HepG2 (cell line): ENCODE data around the gene TMTC1. TPM values are rescaled to one million over a fixed set of nuclear protein-coding genes. Genes with fewer than 3 reads are reported as not detected.

ENCODE experiments used
- ATAC-seq: fragments of 200-7000 bp; cut with Tn5 transposase; 3 replicates; pipeline ENCODE4 v1.9.1; 2020; ENCODE audit warnings: mild to moderate bottlenecking, moderate library complexity
- BruUV-seq: library from RNA; stranded (reverse); fragments of 400-500 nt; replicated peaks from 2 replicates; lab custom pipeline; 2021; lab: Mats Ljungman, UMichigan
- CTCF ChIA-PET: fragments of 300-600 bp; formaldehyde crosslinking; extraction: SDS; loops from one replicate; lab custom pipeline; 2021; ENCODE audit warnings: low total read pairs, inconsistent platforms, low intra/inter-chr PET ratio; lab: Yijun Ruan, JAX
- POLR2A ChIA-PET: fragments of 350-600 bp; sonication (Branson Sonifier 250); formaldehyde crosslinking; loops from one replicate; lab custom pipeline; 2020; ENCODE audit warnings: antibody characterized with exemption, inconsistent platforms; lab: Yijun Ruan, JAX
- DNase-seq: peaks from one replicate; pipeline ENCODE4 v3.0.0-alpha.2; 2015; ENCODE audit warnings: low spot score
- FAIRE-seq: peaks from 3 replicates; lab custom pipeline; 2011; peaks lifted over from hg19 to GRCh38; lab: Jason Lieb, UNC
- H2AFZ ChIP-seq: one replicate; pipeline ENCODE4 v1.6.1; 2011; ENCODE audit warnings: low read length, inconsistent platforms
- H3K27ac ChIP-seq: fragments of 300-600 bp; 3 replicates; pipeline ENCODE4 v1.8.0; 2011; ENCODE audit warnings: mixed run types, mild to moderate bottlenecking, mixed read lengths, low read length, inconsistent platforms; ENCODE audit not compliant: insufficient read depth; ENCODE audit errors: extremely low read length
- H3K27me3 ChIP-seq, 2 experiments: fragments of 200-600 bp in 1 of 2; 2 replicates in 1 of 2; 3 replicates in 1 of 2; pipeline versions ENCODE4 v1.6.0 to v1.8.0; 2011; ENCODE audit warnings: low read length in 2 of 2, mild to moderate bottlenecking in 2 of 2, moderate library complexity in 2 of 2, inconsistent platforms in 1 of 2; ENCODE audit not compliant: insufficient read depth in 2 of 2, control insufficient read depth in 1 of 2
- H3K36me3 ChIP-seq, 2 experiments: fragments of 200-600 bp in 1 of 2; replicated peaks in 1 of 2; 2 replicates in 1 of 2; 3 replicates in 1 of 2; pipeline versions ENCODE4 v1.5.1 to v1.8.0; 2011; ENCODE audit warnings: low read length in 2 of 2, inconsistent platforms in 1 of 2; ENCODE audit not compliant: insufficient read depth in 2 of 2, control insufficient read depth in 1 of 2
- H3K4me1 ChIP-seq: 2 replicates; pipeline ENCODE4 v1.5.1; 2012; ENCODE audit warnings: low read length, inconsistent platforms; ENCODE audit not compliant: insufficient read depth
- H3K4me2 ChIP-seq: 2 replicates; pipeline ENCODE4 v1.6.0; 2011; ENCODE audit warnings: low read depth, low read length, inconsistent platforms
- H3K4me3 ChIP-seq, 3 experiments: fragments of 200-600 bp in 1 of 3; sonication (generic), shearing (Covaris generic) in 1 of 3; replicated peaks in 1 of 3; 2 replicates each; pipeline ENCODE4 v1.5.1; 2011 to 2016; ENCODE audit warnings: low read length in 3 of 3, inconsistent platforms in 2 of 3, low read depth in 2 of 3, mild to moderate bottlenecking in 2 of 3, control low read depth in 1 of 3, mixed read lengths in 1 of 3; ENCODE audit not compliant: insufficient read depth in 1 of 3
- H3K79me2 ChIP-seq: one replicate; pipeline ENCODE4 v1.6.1; 2011; ENCODE audit warnings: low read length, inconsistent platforms; ENCODE audit not compliant: insufficient read depth
- H3K9ac ChIP-seq: 2 replicates; pipeline ENCODE4 v1.6.0; 2011; ENCODE audit warnings: mild to moderate bottlenecking, low read depth, low read length, inconsistent platforms; ENCODE audit not compliant: insufficient read depth
- H3K9me3 ChIP-seq: 2 replicates; pipeline ENCODE4 v1.5.1; 2012; ENCODE audit warnings: mild to moderate bottlenecking, low read length
- H4K20me1 ChIP-seq: 2 replicates; pipeline ENCODE4 v1.6.0; 2011; ENCODE audit warnings: inconsistent platforms, mild to moderate bottlenecking, low read length, moderate library complexity; ENCODE audit not compliant: insufficient read depth
- ARNT2 ChIP-seq: sonication (generic); formaldehyde crosslinking; IDR thresholded peaks from 2 replicates; pipeline ENCODE4 v1.8.0; 2022; ENCODE audit warnings: mild to moderate bottlenecking, low read depth, missing genetic modification reagents, moderate library complexity
- ASH2L ChIP-seq: fragments of 300-600, 200-600 bp; sonication (generic); IDR thresholded peaks from 2 replicates; pipeline ENCODE4 v1.7.0; 2017; ENCODE audit warnings: low read depth, mild to moderate bottlenecking, moderate library complexity, mixed read lengths, low read length; ENCODE audit not compliant: insufficient read length
- FOXO1 ChIP-seq: sonication (generic); formaldehyde crosslinking; IDR thresholded peaks from 2 replicates; pipeline ENCODE4 v1.4.0; 2020; ENCODE audit warnings: missing genetic modification reagents
- HNRNPLL ChIP-seq: fragments of 200-400 bp; formaldehyde crosslinking; IDR thresholded peaks from 2 replicates; pipeline ENCODE4 v1.6.1; 2017; ENCODE audit warnings: mild to moderate bottlenecking, low read depth, low read length; ENCODE audit not compliant: poor library complexity, severe bottlenecking
- KDM4B ChIP-seq: sonication (generic); formaldehyde crosslinking; IDR thresholded peaks from 2 replicates; pipeline ENCODE4 v1.4.0; 2020; ENCODE audit warnings: missing genetic modification reagents
- SNRNP70 ChIP-seq: fragments of 200-400 bp; formaldehyde crosslinking; IDR thresholded peaks from 2 replicates; pipeline ENCODE4 v1.6.1; 2017; ENCODE audit warnings: mild to moderate bottlenecking, low read depth, low read length, moderate library complexity
- ZNF18 ChIP-seq: sonication (generic); formaldehyde crosslinking; IDR thresholded peaks from 2 replicates; pipeline ENCODE4 v1.8.0; 2022; ENCODE audit warnings: mild to moderate bottlenecking, missing genetic modification reagents; ENCODE audit not compliant: insufficient replicate concordance
- ZNF343 ChIP-seq: sonication (generic); formaldehyde crosslinking; IDR thresholded peaks from 2 replicates; pipeline ENCODE4 v1.4.0; 2020; ENCODE audit warnings: mild to moderate bottlenecking, missing genetic modification reagents
- ZSCAN9 ChIP-seq: IDR thresholded peaks from 2 replicates; pipeline ENCODE4 v1.6.1; 2016; ENCODE audit warnings: borderline replicate concordance
- WGBS: methylation state at CpG from one replicate; pipeline ENCODE4 v1.1.6; 2017; ENCODE audit warnings: low lambda C conversion rate; 5-methylcytosine and 5-hydroxymethylcytosine counted together
- in situ Hi-C: cut with HindIII; loops from 2 replicates; pipeline ENCODE4 v1.10.0; 2017; ENCODE audit warnings: low pct_unique_long_range_greater_than_20kb; ENCODE audit not compliant: extremely low pct_ligation_motif_present
- intact Hi-C: fragments of 100-400 bp; cut with micrococcal nuclease; formaldehyde crosslinking; loops from one replicate; pipeline ENCODE4 v1.10.0; 2022; ENCODE audit not compliant: unreplicated experiment
- polyA plus RNA-seq, 8 experiments: library from polyadenylated mRNA; depleted of rRNA in 3 of 8; stranded (reverse) in 7 of 8; unstranded in 1 of 8; fragments of >200 nt; fragmentation: Illumina TruSeq in 4 of 8; extraction: Trizol in 4 of 8; gene quantifications; 2 replicates each; pipeline versions ENCODE4 v1.2.1 to v1.2.3, GENCODE V29; 2011 to 2016; ENCODE audit warnings: low read depth in 4 of 8, missing spikeins in 1 of 8, mixed read lengths in 1 of 8; ENCODE audit not compliant: insufficient read depth in 1 of 8
- total RNA-seq, 5 experiments: library from RNA; depleted of rRNA; stranded (reverse); fragments of >200 nt; fragmentation: Illumina TruSeq; extraction: Trizol; gene quantifications; 2 replicates each; pipeline ENCODE4 v1.2.3, GENCODE V29; 2016; ENCODE audit warnings: low read depth in 1 of 5
- TF ChIP-seq, protein P1 (sequence below): IDR thresholded peaks from 2 replicates; pipeline ENCODE4 v1.6.1; 2016; ENCODE audit warnings: missing genetic modification reagents, missing compliant biosample characterization
- TF ChIP-seq, protein P2 (sequence below): sonication (generic); formaldehyde crosslinking; IDR thresholded peaks from 2 replicates; pipeline ENCODE4 v1.5.1; 2020; ENCODE audit warnings: mild to moderate bottlenecking, missing genetic modification reagents

The TMTC1 gene
- total and polyA plus RNA-seq, 2 of the 13 experiments (the other 11 are each of a cell fraction or from before 2014, with no cell fraction given) = 0.69 to 1.8 TPM

DNA sequence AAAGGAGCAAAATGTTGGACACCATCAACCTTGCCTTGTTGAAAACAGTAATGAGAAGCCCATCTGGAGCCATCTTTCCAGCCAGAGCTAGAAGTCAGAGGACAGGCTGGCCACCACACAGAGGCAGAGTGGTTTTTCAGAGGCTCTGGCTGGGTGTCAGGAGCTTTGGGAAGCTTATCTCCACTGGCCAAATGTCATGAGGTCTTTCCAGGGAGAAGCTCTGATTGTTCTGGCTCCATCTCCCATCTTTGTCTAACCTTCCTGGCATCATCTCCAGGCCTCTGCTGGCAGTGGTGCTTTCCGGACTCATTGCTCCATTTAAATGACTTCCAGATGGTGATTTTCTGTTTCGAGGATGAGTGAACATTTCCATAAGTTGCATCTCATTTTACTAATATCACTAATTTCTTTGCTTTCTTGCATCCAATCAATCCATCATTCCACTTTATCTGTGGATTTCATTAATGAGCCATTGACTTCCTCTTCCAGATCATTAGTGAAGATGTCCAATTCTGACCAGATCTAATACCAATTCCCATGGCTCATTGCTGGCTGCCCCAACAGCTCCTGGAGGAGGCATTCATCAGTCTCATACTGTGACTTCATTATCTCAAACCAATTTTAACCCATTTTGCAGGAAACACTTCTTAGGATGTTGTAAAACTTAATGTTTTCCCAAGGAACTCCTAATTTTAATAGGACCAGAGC, 35.3 kb upstream of the TMTC1 start:
- FAIRE-seq = no peak
- Histone ChIP-seq H3K9ac (no peak overlapping the region), H3K27me3 (no peaks in the 10 kb centered on the region), H3K79me2 (no peaks in the 10 kb centered on the region), H3K9me3 (no peaks in the 10 kb centered on the region), H2AFZ (no peak overlapping the region), H3K27ac (no peak overlapping the region), H4K20me1 (no peaks in the 10 kb centered on the region), H3K36me3 (no peaks in the 10 kb centered on the region), H3K4me2 (no peak overlapping the region), H3K4me1 (no peaks in the 10 kb centered on the region), H3K4me3 (no peak overlapping the region)
- intact Hi-C loops (no loop called here), in situ Hi-C loops (no loop called here)
- ATAC-seq = no peak
- no peak for TF ChIP-seq KDM4B (CRISPR knock-in tag)
- no peak for TF ChIP-seq FOXO1
- TF ChIP-seq, protein P1, sequence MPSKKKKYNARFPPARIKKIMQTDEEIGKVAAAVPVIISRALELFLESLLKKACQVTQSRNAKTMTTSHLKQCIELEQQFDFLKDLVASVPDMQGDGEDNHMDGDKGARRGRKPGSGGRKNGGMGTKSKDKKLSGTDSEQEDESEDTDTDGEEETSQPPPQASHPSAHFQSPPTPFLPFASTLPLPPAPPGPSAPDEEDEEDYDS = no peak
- BruUV-seq = no TSS peak
- DNase-seq = no peak
- WGBS = 25% methylated on average over 2 of the region's 2 CpGs
- POLR2A ChIA-PET = no interaction called here
- CTCF ChIA-PET = no interaction called here

- Histone ChIP-seq H3K36me3 (no peaks in the 10 kb centered on the region), H3K79me2 (no peaks in the 10 kb centered on the region), H3K4me3 (no peak overlapping the region), H3K27me3 (no peaks in the 10 kb centered on the region), H4K20me1 (no peaks in the 10 kb centered on the region), H3K27ac (no peak overlapping the region), H3K4me1 (no peaks in the 10 kb centered on the region), H2AFZ (no peak overlapping the region), H3K9me3 (no peaks in the 10 kb centered on the region), H3K9ac (no peak overlapping the region), H3K4me2 (no peak overlapping the region)
- no TSS peak for BruUV-seq
- DNase-seq (no peak), FAIRE-seq (no peak), ATAC-seq (no peak)
- POLR2A ChIA-PET = no interaction called here
- CTCF ChIA-PET = no interaction called here
- WGBS = 48% methylated on average over 2 of the region's 2 CpGs
- intact Hi-C loops (no loop called here), in situ Hi-C loops (no loop called here)
- TF ChIP-seq HNRNPLL = no peak
- TF ChIP-seq ASH2L = no peak
- TF ChIP-seq, protein P2, sequence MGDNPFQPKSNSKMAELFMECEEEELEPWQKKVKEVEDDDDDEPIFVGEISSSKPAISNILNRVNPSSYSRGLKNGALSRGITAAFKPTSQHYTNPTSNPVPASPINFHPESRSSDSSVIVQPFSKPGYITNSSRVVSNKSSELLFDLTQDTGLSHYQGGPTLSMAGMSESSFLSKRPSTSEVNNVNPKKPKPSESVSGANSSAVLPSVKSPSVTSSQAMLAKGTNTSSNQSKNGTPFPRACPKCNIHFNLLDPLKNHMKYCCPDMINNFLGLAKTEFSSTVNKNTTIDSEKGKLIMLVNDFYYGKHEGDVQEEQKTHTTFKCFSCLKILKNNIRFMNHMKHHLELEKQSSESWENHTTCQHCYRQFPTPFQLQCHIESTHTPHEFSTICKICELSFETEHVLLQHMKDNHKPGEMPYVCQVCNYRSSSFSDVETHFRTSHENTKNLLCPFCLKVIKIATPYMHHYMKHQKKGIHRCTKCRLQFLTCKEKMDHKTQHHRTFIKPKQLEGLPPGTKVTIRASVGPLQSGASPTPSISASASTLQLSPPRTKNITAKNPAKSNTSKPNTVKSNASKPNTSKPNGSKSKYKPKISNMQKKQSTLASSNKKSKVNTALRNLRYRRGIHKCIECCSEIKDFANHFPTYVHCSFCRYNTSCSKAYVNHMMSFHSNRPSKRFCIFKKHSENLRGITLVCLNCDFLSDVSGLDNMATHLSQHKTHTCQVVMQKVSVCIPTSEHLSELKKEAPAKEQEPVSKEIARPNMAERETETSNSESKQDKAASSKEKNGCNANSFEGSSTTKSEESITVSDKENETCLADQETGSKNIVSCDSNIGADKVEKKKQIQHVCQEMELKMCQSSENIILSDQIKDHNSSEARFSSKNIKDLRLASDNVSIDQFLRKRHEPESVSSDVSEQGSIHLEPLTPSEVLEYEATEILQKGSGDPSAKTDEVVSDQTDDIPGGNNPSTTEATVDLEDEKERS = no peak
- no peak for TF ChIP-seq ZNF343
- no peak for TF ChIP-seq ARNT2
- TF ChIP-seq SNRNP70 = no peak
- TF ChIP-seq ZNF18 (CRISPR knock-in tag) = no peak
- TF ChIP-seq ZSCAN9 = no peak
Measured at GRCh38 chr12:29816874-29817725, 33.4 kb upstream of the TMTC1 start.
